Measurements from ENCODE around the gene DCLK1.

The DCLK1 gene

DNA sequence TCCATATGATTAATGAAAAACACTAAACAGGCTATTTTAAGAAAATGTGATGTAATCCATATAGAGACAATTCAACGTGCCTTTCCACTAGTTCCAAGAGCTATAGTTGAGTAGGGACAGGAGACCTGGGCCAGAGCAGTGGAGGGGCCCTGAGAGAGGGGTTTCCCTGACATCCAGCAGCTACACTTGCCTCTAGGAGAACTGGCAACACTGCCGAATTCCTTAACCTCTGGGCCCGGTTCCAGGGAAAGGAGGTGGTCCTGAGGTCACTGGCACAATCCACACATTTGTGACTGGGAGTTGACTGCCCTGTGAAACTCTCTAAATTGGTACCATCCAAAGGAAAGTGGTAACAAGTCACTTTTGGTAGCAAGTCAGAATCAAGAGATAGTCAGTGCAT lies 264.4 kb downstream of the DCLK1 start:
- peaks cover 0 to 9% (median 3%) of the 10 kb centered on the region in 5 donors for H3K36me3 ChIP-seq (ENCODE audit: control insufficient read depth in 5 of 5, insufficient read depth in 5 of 5, low read length in 5 of 5)
- H3K9ac ChIP-seq (ENCODE audit: low read length in 5 of 5), result no peak overlapping the region
- no peaks in the 10 kb centered on the region for H3K9me3 ChIP-seq (ENCODE audit: control insufficient read depth in 5 of 5, low read length in 5 of 5)
- no peaks in the 10 kb centered on the region for H3K27me3 ChIP-seq (ENCODE audit: control insufficient read depth in 5 of 5, insufficient read depth in 4 of 5, low read length in 5 of 5)
- H3K27ac ChIP-seq (ENCODE audit: low read depth, low read length), result no peak overlapping the region
- H3K4me3 ChIP-seq (ENCODE audit: low read depth in 1 of 5, low read length in 5 of 5), result no peak overlapping the region
- H3K4me1 ChIP-seq (ENCODE audit: control insufficient read depth in 5 of 5, insufficient read depth in 5 of 5, low read length in 5 of 5), result no peaks in the 10 kb centered on the region

DNA sequence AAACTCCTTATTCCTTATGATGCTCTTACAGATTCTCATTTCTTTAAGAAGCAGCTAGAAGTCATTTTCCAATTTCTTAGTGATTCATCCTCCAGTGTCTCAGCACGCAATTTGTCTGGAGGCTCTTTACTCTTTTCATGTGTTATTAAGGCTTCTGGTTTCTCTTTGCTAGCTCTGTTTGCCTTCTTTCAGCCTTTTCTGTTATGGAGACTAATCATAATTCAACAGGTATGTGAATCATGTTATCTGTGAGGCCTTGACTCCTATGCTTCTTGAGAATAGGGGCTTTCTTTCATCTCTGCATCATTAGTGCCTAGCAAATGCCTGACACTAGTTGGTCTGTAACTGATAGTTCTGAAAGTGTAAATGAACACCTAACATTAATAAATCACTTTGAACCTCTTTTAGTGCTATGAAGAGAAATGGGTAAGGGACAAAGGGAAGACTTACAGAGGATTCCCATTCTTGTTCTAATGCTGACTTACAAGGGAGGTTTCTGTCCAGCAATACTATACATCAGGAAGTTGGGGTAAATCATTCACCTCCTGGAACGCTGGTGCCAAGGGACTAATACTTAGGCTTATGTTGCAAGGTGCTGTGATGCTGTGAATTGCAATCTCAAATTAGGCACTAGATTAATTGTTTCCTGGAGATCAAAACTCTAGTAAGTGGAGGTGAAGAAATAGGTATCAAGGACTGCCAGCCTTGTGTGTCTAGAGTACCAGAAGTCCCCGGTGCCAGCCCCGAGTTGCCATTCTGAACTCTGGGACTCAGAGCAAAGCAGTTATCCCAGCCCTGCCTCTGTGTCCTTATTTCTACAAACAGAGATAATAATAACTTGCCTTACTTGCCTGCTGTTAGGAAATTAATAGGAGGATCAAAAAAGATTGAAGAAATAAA lies 265.6 kb downstream of the DCLK1 start:
- Histone ChIP-seq H3K4me3 (ENCODE audit: low read depth in 1 of 5, low read length in 5 of 5) (no peak overlapping the region), H3K36me3 (ENCODE audit: control insufficient read depth in 5 of 5, insufficient read depth in 5 of 5, low read length in 5 of 5) (peaks cover 0 to 9% (median 3%) of the 10 kb centered on the region in 5 donors), H3K27me3 (ENCODE audit: control insufficient read depth in 5 of 5, insufficient read depth in 4 of 5, low read length in 5 of 5) (no peaks in the 10 kb centered on the region), H3K27ac (ENCODE audit: low read depth, low read length) (no peak overlapping the region), H3K9me3 (ENCODE audit: control insufficient read depth in 5 of 5, low read length in 5 of 5) (no peaks in the 10 kb centered on the region), H3K9ac (ENCODE audit: low read length in 5 of 5) (no peak overlapping the region), H3K4me1 (ENCODE audit: control insufficient read depth in 5 of 5, insufficient read depth in 5 of 5, low read length in 5 of 5) (no peaks in the 10 kb centered on the region)

DNA sequence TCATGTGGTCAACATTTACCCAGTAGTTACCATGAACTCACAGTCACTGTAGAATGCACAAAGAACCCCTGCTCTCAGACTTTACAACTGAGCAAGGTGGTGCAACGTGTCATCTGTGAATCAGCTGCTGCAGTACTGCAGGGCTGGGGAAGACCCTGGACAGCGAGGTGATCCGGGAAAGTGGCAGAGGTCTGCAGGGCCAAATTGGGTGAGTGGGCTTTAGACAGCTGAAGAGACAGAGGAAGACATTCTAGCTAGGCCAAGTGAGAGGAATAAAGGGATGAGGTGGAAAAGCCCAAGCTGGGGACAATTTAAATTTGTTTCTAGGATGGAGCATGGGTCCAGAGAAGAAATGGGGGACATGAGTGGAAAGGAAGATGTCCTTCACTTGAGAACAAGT lies 270.5 kb downstream of the DCLK1 start:
- no peaks in the 10 kb centered on the region for H3K9me3 ChIP-seq (ENCODE audit: control insufficient read depth in 5 of 5, low read length in 5 of 5)
- no peaks in the 10 kb centered on the region for H3K36me3 ChIP-seq (ENCODE audit: control insufficient read depth in 5 of 5, insufficient read depth in 5 of 5, low read length in 5 of 5)
- peaks cover 0 to under 1% (median 0%) of the 10 kb centered on the region in 5 donors for H3K4me1 ChIP-seq (ENCODE audit: control insufficient read depth in 5 of 5, insufficient read depth in 5 of 5, low read length in 5 of 5)
- H3K9ac ChIP-seq (ENCODE audit: low read length in 5 of 5), result no peak overlapping the region
- H3K27ac ChIP-seq (ENCODE audit: low read depth, low read length), result no peak overlapping the region
- H3K27me3 ChIP-seq (ENCODE audit: control insufficient read depth in 5 of 5, insufficient read depth in 4 of 5, low read length in 5 of 5), result peaks cover 0 to 1% (median 0%) of the 10 kb centered on the region in 5 donors
- no peak overlapping the region for H3K4me3 ChIP-seq (ENCODE audit: low read depth in 1 of 5, low read length in 5 of 5)

DNA sequence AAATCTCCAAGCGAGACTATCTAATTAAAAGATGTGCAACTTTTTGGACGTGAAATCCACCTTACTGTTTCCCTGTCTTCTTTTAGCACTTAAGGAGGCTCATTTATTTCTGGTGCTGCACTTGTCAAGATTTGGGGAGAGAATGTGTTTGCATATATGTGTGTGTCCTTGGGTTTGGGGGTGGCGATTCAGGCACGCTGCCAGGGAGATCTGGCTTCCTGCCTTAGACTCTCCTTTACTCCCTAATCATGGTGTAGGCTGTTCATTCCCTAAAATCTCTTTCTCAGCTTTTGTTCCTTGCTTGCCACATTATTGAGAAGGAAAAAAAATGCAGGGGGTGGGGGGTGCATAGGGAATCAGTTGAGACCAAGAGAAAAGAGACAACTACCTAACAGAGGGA lies 271.2 kb downstream of the DCLK1 start:
- Histone ChIP-seq H3K36me3 (ENCODE audit: control insufficient read depth in 5 of 5, insufficient read depth in 5 of 5, low read length in 5 of 5) (no peaks in the 10 kb centered on the region), H3K4me3 (ENCODE audit: low read depth in 1 of 5, low read length in 5 of 5) (no peak overlapping the region), H3K9ac (ENCODE audit: low read length in 5 of 5) (no peak overlapping the region), H3K9me3 (ENCODE audit: control insufficient read depth in 5 of 5, low read length in 5 of 5) (no peaks in the 10 kb centered on the region), H3K27me3 (ENCODE audit: control insufficient read depth in 5 of 5, insufficient read depth in 4 of 5, low read length in 5 of 5) (peaks cover 0 to 5% (median under 1%) of the 10 kb centered on the region in 5 donors), H3K27ac (ENCODE audit: low read depth, low read length) (no peak overlapping the region), H3K4me1 (ENCODE audit: control insufficient read depth in 5 of 5, insufficient read depth in 5 of 5, low read length in 5 of 5) (peaks cover 0 to 3% (median 0%) of the 10 kb centered on the region in 5 donors)

DNA sequence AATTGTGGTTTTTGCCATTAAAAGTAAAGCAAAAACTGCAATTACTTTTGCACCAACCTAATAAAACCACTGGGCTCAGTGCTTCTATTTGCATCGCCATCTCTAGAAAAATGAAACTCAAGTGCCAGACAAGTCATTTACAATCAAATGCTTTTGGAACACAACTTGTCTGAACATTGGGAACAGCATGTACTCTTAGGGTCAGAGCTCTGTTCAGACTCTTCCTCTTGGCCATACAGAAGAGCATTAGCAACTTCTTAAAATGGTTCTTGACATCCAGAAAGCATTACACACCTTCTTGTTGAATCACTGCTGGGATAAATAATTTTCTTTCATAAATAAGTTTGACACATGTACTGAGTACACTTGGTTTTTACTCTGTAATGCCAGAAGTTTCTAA lies 272.5 kb downstream of the DCLK1 start:
- peaks cover 0 to 3% (median 0%) of the 10 kb centered on the region in 5 donors for H3K36me3 ChIP-seq (ENCODE audit: control insufficient read depth in 5 of 5, insufficient read depth in 5 of 5, low read length in 5 of 5)
- no peak overlapping the region for H3K27ac ChIP-seq (ENCODE audit: low read depth, low read length)
- no peaks in the 10 kb centered on the region for H3K9me3 ChIP-seq (ENCODE audit: control insufficient read depth in 5 of 5, low read length in 5 of 5)
- H3K4me1 ChIP-seq (ENCODE audit: control insufficient read depth in 5 of 5, insufficient read depth in 5 of 5, low read length in 5 of 5), result peaks cover 0 to 3% (median 0%) of the 10 kb centered on the region in 5 donors
- no peak overlapping the region for H3K9ac ChIP-seq (ENCODE audit: low read length in 5 of 5)
- H3K27me3 ChIP-seq (ENCODE audit: control insufficient read depth in 5 of 5, insufficient read depth in 4 of 5, low read length in 5 of 5), result peaks cover 0 to 7% (median 5%) of the 10 kb centered on the region in 5 donors
- no peak overlapping the region for H3K4me3 ChIP-seq (ENCODE audit: low read depth in 1 of 5, low read length in 5 of 5)

DNA sequence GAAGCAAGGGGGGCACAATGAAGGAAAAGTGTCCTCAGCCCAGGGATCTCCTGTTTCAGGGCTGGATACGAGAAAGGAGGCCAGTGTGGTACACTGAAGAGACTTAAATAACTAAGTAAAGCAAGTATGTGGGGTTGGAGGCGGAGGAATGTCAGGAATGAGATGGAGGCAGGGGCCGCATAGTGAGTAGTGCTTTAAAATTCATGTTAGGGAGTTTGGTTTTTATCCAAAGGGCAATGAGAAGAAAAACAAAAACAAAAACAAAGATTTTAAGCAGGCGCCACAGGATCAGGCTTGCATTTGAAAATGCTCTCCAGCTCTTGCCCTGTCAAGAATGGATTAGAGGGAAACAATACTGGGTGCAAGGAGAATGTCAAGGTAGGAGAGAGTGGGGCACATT lies 273.4 kb downstream of the DCLK1 start:
- peaks cover 0 to 3% (median 0%) of the 10 kb centered on the region in 5 donors for H3K36me3 ChIP-seq (ENCODE audit: control insufficient read depth in 5 of 5, insufficient read depth in 5 of 5, low read length in 5 of 5)
- peaks cover 0 to 3% (median 0%) of the 10 kb centered on the region in 5 donors for H3K4me1 ChIP-seq (ENCODE audit: control insufficient read depth in 5 of 5, insufficient read depth in 5 of 5, low read length in 5 of 5)
- H3K9ac ChIP-seq (ENCODE audit: low read length in 5 of 5), result no peak overlapping the region
- peaks cover 0 to 7% (median 5%) of the 10 kb centered on the region in 5 donors for H3K27me3 ChIP-seq (ENCODE audit: control insufficient read depth in 5 of 5, insufficient read depth in 4 of 5, low read length in 5 of 5)
- H3K4me3 ChIP-seq (ENCODE audit: low read depth in 1 of 5, low read length in 5 of 5), result no peak overlapping the region
- H3K27ac ChIP-seq (ENCODE audit: low read depth, low read length), result no peak overlapping the region
- H3K9me3 ChIP-seq (ENCODE audit: control insufficient read depth in 5 of 5, low read length in 5 of 5), result no peaks in the 10 kb centered on the region

DNA sequence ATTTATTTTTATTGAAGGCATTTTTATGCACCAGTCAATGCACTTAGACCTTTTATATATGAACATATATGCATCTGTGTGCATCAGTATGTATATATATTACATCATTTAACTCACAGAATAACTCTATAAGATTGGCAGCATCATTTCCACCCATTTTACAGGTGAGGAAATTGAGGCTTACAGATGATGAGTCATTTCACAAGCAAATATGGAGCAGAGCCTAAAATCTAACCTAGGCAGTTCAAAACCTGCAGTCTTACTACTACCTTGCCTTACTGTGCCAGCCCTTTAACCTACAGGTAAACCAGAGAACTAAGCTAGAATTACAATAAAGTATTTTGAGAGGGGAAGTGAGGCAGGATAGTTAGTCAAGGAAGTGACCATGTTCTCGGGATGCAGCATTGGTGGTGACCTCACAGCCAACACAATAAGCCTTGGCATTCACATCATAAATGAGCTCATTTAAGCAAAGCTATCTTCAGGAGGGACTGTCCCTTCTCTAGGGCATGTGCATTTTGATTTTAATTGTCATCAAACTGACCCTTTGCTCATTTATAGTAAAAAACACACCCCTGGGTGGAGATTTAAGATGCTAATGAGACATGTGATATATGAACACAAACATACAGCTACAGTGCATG lies 274.3 kb downstream of the DCLK1 start:
- Histone ChIP-seq H3K27ac (ENCODE audit: low read depth, low read length) (no peak overlapping the region), H3K4me1 (ENCODE audit: control insufficient read depth in 5 of 5, insufficient read depth in 5 of 5, low read length in 5 of 5) (peaks cover 0 to 3% (median 0%) of the 10 kb centered on the region in 5 donors), H3K9ac (ENCODE audit: low read length in 5 of 5) (no peak overlapping the region), H3K36me3 (ENCODE audit: control insufficient read depth in 5 of 5, insufficient read depth in 5 of 5, low read length in 5 of 5) (peaks cover 0 to 3% (median 0%) of the 10 kb centered on the region in 5 donors), H3K4me3 (ENCODE audit: low read depth in 1 of 5, low read length in 5 of 5) (no peak overlapping the region), H3K9me3 (ENCODE audit: control insufficient read depth in 5 of 5, low read length in 5 of 5) (no peaks in the 10 kb centered on the region), H3K27me3 (ENCODE audit: control insufficient read depth in 5 of 5, insufficient read depth in 4 of 5, low read length in 5 of 5) (peaks cover 0 to 7% (median 5%) of the 10 kb centered on the region in 5 donors)

DNA sequence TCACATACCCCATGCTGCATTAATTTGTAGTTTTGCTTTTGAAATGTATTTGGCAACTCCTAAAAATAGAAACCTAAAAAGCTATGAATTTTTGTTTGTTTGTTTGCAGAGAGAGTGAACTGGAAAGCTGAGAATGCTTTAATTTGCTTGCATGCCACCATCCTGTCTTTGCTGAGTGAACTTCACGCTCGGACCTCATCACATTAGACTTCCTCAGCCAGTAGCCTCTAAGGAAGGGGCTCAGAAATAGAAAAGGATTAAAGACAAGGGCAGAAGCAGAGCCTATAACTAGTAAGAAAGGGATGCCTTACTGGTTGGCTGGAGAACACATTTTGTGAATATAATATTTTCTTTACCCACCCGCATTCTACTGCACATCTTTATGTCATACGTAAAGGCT lies 275.1 kb downstream of the DCLK1 start:
- no peak overlapping the region for H3K4me3 ChIP-seq (ENCODE audit: low read depth in 1 of 5, low read length in 5 of 5)
- H3K27me3 ChIP-seq (ENCODE audit: control insufficient read depth in 5 of 5, insufficient read depth in 4 of 5, low read length in 5 of 5), result peaks cover 0 to 7% (median 5%) of the 10 kb centered on the region in 5 donors
- H3K27ac ChIP-seq (ENCODE audit: low read depth, low read length), result no peak overlapping the region
- peaks cover 0 to 3% (median 0%) of the 10 kb centered on the region in 5 donors for H3K4me1 ChIP-seq (ENCODE audit: control insufficient read depth in 5 of 5, insufficient read depth in 5 of 5, low read length in 5 of 5)
- H3K9me3 ChIP-seq (ENCODE audit: control insufficient read depth in 5 of 5, low read length in 5 of 5), result no peaks in the 10 kb centered on the region
- no peak overlapping the region for H3K9ac ChIP-seq (ENCODE audit: low read length in 5 of 5)
- peaks cover 0 to 3% (median 0%) of the 10 kb centered on the region in 5 donors for H3K36me3 ChIP-seq (ENCODE audit: control insufficient read depth in 5 of 5, insufficient read depth in 5 of 5, low read length in 5 of 5)

DNA sequence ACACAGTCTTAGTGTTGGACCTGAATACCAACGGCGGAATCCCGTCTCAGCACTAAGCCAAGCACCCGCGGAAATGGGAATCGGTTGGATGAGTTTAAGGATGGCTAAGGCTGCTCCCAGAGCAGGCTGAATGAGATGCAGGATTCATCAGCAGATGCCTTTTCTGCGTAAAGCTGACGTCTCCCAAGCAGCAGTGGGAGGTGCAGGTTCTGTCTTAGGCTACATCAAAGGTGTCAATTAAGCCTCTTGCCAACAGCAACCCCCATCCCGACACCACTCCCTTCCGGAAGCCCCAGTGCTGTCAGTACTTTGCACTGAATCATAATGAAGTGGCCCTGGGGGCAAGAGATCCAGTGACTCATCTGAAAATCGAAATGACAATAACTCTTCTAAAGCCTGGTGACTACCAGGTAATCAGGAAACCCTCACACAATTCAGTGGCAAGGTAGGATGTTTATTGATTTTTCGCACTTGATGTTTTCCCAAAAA lies 275.6 kb downstream of the DCLK1 start:
- H3K36me3 ChIP-seq (ENCODE audit: control insufficient read depth in 5 of 5, insufficient read depth in 5 of 5, low read length in 5 of 5), result peaks cover 0 to 3% (median 0%) of the 10 kb centered on the region in 5 donors
- no peak overlapping the region for H3K9ac ChIP-seq (ENCODE audit: low read length in 5 of 5)
- H3K27ac ChIP-seq (ENCODE audit: low read depth, low read length), result no peak overlapping the region
- peaks cover 0 to 7% (median 5%) of the 10 kb centered on the region in 5 donors for H3K27me3 ChIP-seq (ENCODE audit: control insufficient read depth in 5 of 5, insufficient read depth in 4 of 5, low read length in 5 of 5)
- no peak overlapping the region for H3K4me3 ChIP-seq (ENCODE audit: low read depth in 1 of 5, low read length in 5 of 5)
- peaks cover 0 to 3% (median 0%) of the 10 kb centered on the region in 5 donors for H3K4me1 ChIP-seq (ENCODE audit: control insufficient read depth in 5 of 5, insufficient read depth in 5 of 5, low read length in 5 of 5)
- no peaks in the 10 kb centered on the region for H3K9me3 ChIP-seq (ENCODE audit: control insufficient read depth in 5 of 5, low read length in 5 of 5)

DNA sequence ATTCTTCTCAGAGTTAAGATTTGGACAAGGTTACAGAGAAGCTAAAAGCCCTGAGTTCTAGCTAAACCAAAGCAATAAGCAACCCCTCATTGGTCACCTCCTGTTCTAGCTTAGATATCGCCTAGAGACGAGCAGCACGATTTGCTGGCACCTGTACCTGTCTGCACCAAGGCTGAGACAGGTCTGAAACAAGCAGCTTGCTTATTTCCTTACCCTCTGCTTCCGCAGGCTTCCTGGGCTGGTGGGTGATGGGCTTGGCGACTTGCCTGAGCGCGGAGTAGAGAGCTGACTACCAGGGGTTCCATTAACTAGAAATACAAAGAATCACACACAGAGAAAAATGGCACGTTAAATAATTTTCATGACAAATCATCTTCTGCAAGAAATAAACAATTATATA lies 276.9 kb downstream of the DCLK1 start:
- Histone ChIP-seq H3K4me1 (ENCODE audit: control insufficient read depth in 5 of 5, insufficient read depth in 5 of 5, low read length in 5 of 5) (peaks cover 0 to 3% (median 0%) of the 10 kb centered on the region in 5 donors), H3K27me3 (ENCODE audit: control insufficient read depth in 5 of 5, insufficient read depth in 4 of 5, low read length in 5 of 5) (peaks cover 0 to 7% (median 5%) of the 10 kb centered on the region in 5 donors), H3K36me3 (ENCODE audit: control insufficient read depth in 5 of 5, insufficient read depth in 5 of 5, low read length in 5 of 5) (peaks cover 0 to 3% (median 0%) of the 10 kb centered on the region in 5 donors), H3K9me3 (ENCODE audit: control insufficient read depth in 5 of 5, low read length in 5 of 5) (no peaks in the 10 kb centered on the region), H3K4me3 (ENCODE audit: low read depth in 1 of 5, low read length in 5 of 5) (no peak overlapping the region), H3K9ac (ENCODE audit: low read length in 5 of 5) (no peak overlapping the region), H3K27ac (ENCODE audit: low read depth, low read length) (no peak overlapping the region)
